GM18873 (cell line): Measurements from ENCODE around the gene SBF2.
"Not testable (repeated sequence)": the region's sequence is repeated elsewhere in the genome, so short reads cannot be mapped to it uniquely, and the experiment has no call there.

ENCODE experiments used
- ATAC-seq: cut with Tn5 transposase; IDR thresholded peaks from one replicate; pipeline ENCODE4 v1.9.1; 2021; ENCODE audit warnings: mild to moderate bottlenecking, moderate library complexity, moderate number of reproducible peaks; ENCODE audit not compliant: unreplicated experiment, low FRiP score

SBF2 gene

GRCh38 chr11:10208131-10208575, 85.9 kb downstream of the SBF2 start:
- no peak for ATAC-seq

- no peak for ATAC-seq
Observed at GRCh38 chr11:10205928-10206327, 88.1 kb downstream of the SBF2 start.

- no peak for ATAC-seq
Observed at GRCh38 chr11:10204021-10204420, 90.0 kb downstream of the SBF2 start.

- no peak for ATAC-seq
Observed at GRCh38 chr11:10201343-10201742, 92.7 kb downstream of the SBF2 start.

- ATAC-seq, result no peak
Observed at GRCh38 chr11:10197091-10197490, 96.9 kb downstream of the SBF2 start.

GRCh38 chr11:10192036-10192435, 102.0 kb downstream of the SBF2 start:
- no peak for ATAC-seq

GRCh38 chr11:10181811-10182210, 112.2 kb downstream of the SBF2 start:
- no peak for ATAC-seq

- ATAC-seq, result no peak
Observed at GRCh38 chr11:10164621-10165020, 129.4 kb downstream of the SBF2 start.

GRCh38 chr11:10162222-10162621, 131.8 kb downstream of the SBF2 start:
- no peak for ATAC-seq

GRCh38 chr11:10160350-10160749, 133.7 kb downstream of the SBF2 start:
- ATAC-seq, result no peak

- no peak for ATAC-seq
Observed at GRCh38 chr11:10158461-10158860, 135.6 kb downstream of the SBF2 start.

GRCh38 chr11:10155793-10156490, 138.1 kb downstream of the SBF2 start:
- no peak for ATAC-seq

GRCh38 chr11:10150800-10151199, 143.2 kb downstream of the SBF2 start:
- ATAC-seq, result no peak

- no peak for ATAC-seq
Observed at GRCh38 chr11:10149553-10149952, 144.5 kb downstream of the SBF2 start.

GRCh38 chr11:10147195-10147594, 146.8 kb downstream of the SBF2 start:
- no peak for ATAC-seq

- no peak for ATAC-seq
Observed at GRCh38 chr11:10144954-10145353, 149.1 kb downstream of the SBF2 start.

- ATAC-seq, result no peak
Observed at GRCh38 chr11:10139656-10140055, 154.4 kb downstream of the SBF2 start.

- ATAC-seq, result no peak
Observed at GRCh38 chr11:10139143-10139542, 154.9 kb downstream of the SBF2 start.

GRCh38 chr11:10134975-10135481, 159.0 kb downstream of the SBF2 start:
- no peak for ATAC-seq

GRCh38 chr11:10134226-10134625, 159.8 kb downstream of the SBF2 start:
- not testable (repeated sequence) for ATAC-seq

GRCh38 chr11:10133251-10133650, 160.8 kb downstream of the SBF2 start:
- ATAC-seq, result not testable (repeated sequence)

- ATAC-seq, result no peak
Observed at GRCh38 chr11:10130875-10131274, 163.1 kb downstream of the SBF2 start.
